GM12872 (cell line): ENCODE measurements around the gene ATP1A2.
A peak's percentile ranks its signal among the peaks of the same experiment; 100 is the strongest.

Experiments
- CTCF ChIP-seq: IDR thresholded peaks from 3 replicates; pipeline ENCODE4 v1.5.1; 2011; ENCODE audit warnings: low read depth, mild to moderate bottlenecking, low read length, moderate library complexity; ENCODE audit not compliant: insufficient read depth

Gene ATP1A2

GRCh38 chr1:160166166-160166868 lies 50.8 kb downstream of the ATP1A2 start:
- TF ChIP-seq CTCF: no peak

GRCh38 chr1:160167056-160167455 lies 51.5 kb downstream of the ATP1A2 start:
- TF ChIP-seq CTCF: no peak

DNA sequence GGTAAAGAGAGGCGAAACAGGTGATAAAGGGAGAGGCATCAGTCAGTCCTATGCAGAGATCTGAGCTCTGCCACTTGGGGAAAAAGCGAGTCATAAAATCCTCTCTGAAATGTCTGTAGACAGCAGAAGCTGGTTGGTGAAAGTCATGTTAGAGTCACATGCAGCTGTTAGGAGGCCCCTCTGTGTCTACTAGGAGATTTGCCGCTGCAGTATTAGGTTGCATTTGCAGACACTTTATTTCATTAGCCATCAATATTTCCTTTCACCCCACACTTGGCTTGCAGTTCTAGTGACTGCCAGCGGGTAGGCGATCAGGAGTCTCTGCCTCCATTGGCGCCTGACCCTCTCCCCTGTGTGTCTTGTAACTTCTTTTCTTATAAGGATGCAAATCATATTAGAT lies 52.0 kb downstream of the ATP1A2 start:
- 0 out of 3 replicates have a peak, but pooled peaks have one; percentile 18 for TF ChIP-seq CTCF

DNA sequence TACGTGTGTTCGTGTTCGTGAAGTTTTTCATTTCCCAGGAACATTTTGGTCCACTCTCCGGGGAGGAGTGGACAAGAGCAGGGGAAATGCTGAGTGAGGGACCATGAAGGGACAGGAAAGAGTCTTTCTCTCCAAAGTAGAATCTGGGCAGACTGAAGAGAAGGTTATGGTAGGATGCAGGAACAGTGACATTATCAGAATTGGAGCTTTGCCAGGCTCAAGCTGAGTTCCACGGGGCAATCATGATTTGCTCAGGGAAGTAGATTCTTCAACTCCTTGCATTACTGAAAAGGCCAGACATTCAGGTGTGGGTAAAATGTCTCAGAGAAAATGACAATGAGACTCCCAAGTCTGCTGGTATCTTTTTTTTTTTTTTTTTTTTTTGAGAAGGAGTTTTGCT lies 52.5 kb downstream of the ATP1A2 start:
- no peak for TF ChIP-seq CTCF

DNA sequence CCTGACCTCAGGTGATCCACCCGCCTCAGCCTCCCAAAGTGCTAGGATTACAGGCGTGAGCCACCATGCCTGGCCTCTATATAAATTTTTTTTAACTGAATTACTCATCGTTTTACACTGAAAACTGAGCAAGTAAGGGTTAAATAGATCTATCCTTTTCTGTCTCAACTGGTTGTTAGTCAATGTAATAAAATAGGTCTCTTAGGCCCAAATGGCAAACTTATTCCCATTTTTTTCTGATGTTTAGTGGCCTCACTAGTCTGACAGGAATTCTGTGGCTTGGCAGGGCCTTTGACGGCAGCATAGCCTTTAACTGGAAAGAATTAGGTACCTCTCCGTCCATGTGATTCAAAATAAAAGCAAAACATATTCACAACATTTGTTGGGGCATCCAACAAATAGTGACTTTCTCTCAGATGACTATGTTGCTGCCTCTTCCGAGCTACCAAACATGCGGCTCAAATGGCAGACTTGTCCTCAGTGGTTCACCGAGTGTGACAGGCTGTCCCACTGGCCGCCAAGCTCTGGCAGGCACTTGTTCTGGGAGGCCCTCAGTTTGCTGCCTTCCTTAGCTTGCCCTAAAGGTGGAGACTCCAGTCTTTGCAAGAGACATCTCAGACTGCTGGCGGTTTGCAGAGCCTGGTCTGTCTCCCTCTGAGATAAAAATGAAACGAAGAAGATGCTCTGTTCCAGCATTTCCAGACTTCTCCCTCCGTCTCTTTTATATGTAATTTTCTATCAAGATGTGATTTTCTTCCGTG lies 53.2 kb downstream of the ATP1A2 start:
- TF ChIP-seq CTCF: 0 out of 3 replicates have a peak, but pooled peaks have one; percentile 14

GRCh38 chr1:160169553-160170399 lies 54.2 kb downstream of the ATP1A2 start:
- no peak for TF ChIP-seq CTCF

GRCh38 chr1:160171354-160171753 lies 55.8 kb downstream of the ATP1A2 start:
- no peak for TF ChIP-seq CTCF
